Adrenal gland (tissue), 12 donors: ENCODE data around the gene PRKCB. TPM values are rescaled to one million over a fixed set of nuclear protein-coding genes. Genes with fewer than 3 reads are reported as not detected.

Experiments
- DNase-seq, 7 donors: peaks; one replicate each; pipeline ENCODE4 v3.0.0-alpha.2; 2019 to 2020
- H3K27ac ChIP-seq, 5 donors: fragments of 200-600 bp; sonication (generic) in 4 of 5; 1 replicate in 3 of 5; 2 replicates in 2 of 5; pipeline versions ENCODE4 v1.5.1 to v1.8.0; 2016 to 2020; ENCODE audit warnings: mild to moderate bottlenecking in 1 of 5
- H3K27me3 ChIP-seq: fragments of 200-600 bp; 2 replicates; pipeline ENCODE4 v1.8.0; 2021
- H3K36me3 ChIP-seq, 2 donors: fragments of 200-600 bp; replicated peaks in 1 of 2; 1 replicate in 1 of 2; 2 replicates in 1 of 2; pipeline versions ENCODE4 v1.5.1 to v1.8.0; 2018 to 2022
- H3K4me1 ChIP-seq, 2 donors: fragments of 200-600 bp; replicated peaks in 1 of 2; 1 replicate in 1 of 2; 2 replicates in 1 of 2; pipeline versions ENCODE4 v1.5.1 to v1.8.0; 2018 to 2021
- H3K4me3 ChIP-seq, 4 donors: fragments of 200-600 bp; sonication (generic) in 3 of 4; one replicate each; pipeline ENCODE4 v1.5.1; 2016 to 2018
- H3K9me3 ChIP-seq, 3 donors: fragments of 200-600 bp; sonication (generic) in 1 of 3; replicated peaks in 1 of 3; 1 replicate in 2 of 3; 2 replicates in 1 of 3; pipeline versions ENCODE4 v1.5.1 to v1.8.0; 2016 to 2021
- CTCF ChIP-seq, 6 experiments: fragments of 450-650 bp in 4 of 6; fragments of 200-600 bp in 2 of 6; sonication (generic) in 1 of 6; IDR thresholded peaks; 1 replicate in 5 of 6; 2 replicates in 1 of 6; pipeline versions ENCODE4 v1.5.1 to v1.8.0; 2016 to 2021; ENCODE audit warnings: antibody characterized with exemption in 6 of 6, mild to moderate bottlenecking in 2 of 6, moderate library complexity in 1 of 6
- POLR2A ChIP-seq, 2 donors: fragments of 450-650 bp; IDR thresholded peaks; one replicate each; pipeline ENCODE4 v1.6.1; 2017; ENCODE audit warnings: antibody characterized with exemption in 2 of 2, mild to moderate bottlenecking in 2 of 2, moderate library complexity in 1 of 2
- WGBS, 4 donors: extraction: QIAGEN DNeasy Blood & Tissue Kit in 2 of 4; methylation state at CpG; one replicate each; pipeline versions ENCODE4 v1.1.5 to v1.1.7; 2013 to 2017; 5-methylcytosine and 5-hydroxymethylcytosine counted together
- intact Hi-C, 2 donors: fragments of 100-400 bp; cut with DNase I; formaldehyde crosslinking; loops; one replicate each; pipeline versions ENCODE4 v1.14.1 to v1.15.0; 2022 to 2023
- polyA plus RNA-seq, 3 donors: library from polyadenylated mRNA; stranded (reverse); fragments of 200-250 nt in 2 of 3; fragments of 350-450 nt in 1 of 3; fragmentation: Illumina TruSeq in 1 of 3; extraction: RNeasy Lipid Tissue Mini Kit (QIAGEN cat#74804) in 1 of 3; gene quantifications; one replicate each; pipeline ENCODE4 v1.2.3, GENCODE V29; 2013 to 2014
- total RNA-seq, 9 donors: library from RNA; depleted of rRNA in 4 of 9; stranded (reverse); fragments of >200 nt in 4 of 9; fragments of 120-200 nt in 1 of 9; fragmentation: NEBNext Ultra II Directional in 1 of 9; extraction: Animal tissue kit (Norgen Biotek cat#: 25700) in 1 of 9; gene quantifications; one replicate each; pipeline versions ENCODE4 v1.1.0 to v1.2.4, GENCODE V29; 2013 to 2023
- donor health status: healthy with polysubstance abuse.
- donor health status: Bipolar disorder and iron deficiency.
- donor health status: DM: yes; HTN: yes; CAD: no.
- donor health status: DM: no; HTN: no; CAD: no.
- donor health status: DM: no; HTN: no; CAD: no.
- donor health status: DM: yes; HTN: yes; CAD: no.

Gene PRKCB
- total and polyA plus RNA-seq, 12 donors = 0.54 to 8.0 (median 3.0) TPM

GRCh38 chr16:23803591-23804123 lies 32.1 kb upstream of the PRKCB start:
- intact Hi-C loops = loop anchor here (10.0 kb wide), 2 partner anchors 201 to 211 kb away; no protein-coding TSS in a partner anchor
- Histone ChIP-seq H3K4me3 (no peak overlapping the region), H3K4me1 (no peaks in the 10 kb centered on the region), H3K36me3 (no peaks in the 10 kb centered on the region), H3K27ac (no peak overlapping the region), H3K27me3 (peaks cover 6% of the 10 kb centered on the region), H3K9me3 (no peaks in the 10 kb centered on the region)
- TF ChIP-seq CTCF (IDR thresholded peaks at IDR 0.05) = peak in 4 of 6 experiments; percentile 24 to 40 (median 32)
- TF ChIP-seq POLR2A (IDR thresholded peaks at IDR 0.05) = no peak
- peak; percentile 18 to 64 (median 34) for DNase-seq
- 5 to 9% (median 8%) methylated on average over 9 of the region's 9 CpGs for WGBS, 4 donors

- 18 to 39% (median 34%) methylated on average over 1 of the region's 1 CpG for WGBS, 4 donors
- no peak overlapping the region for H3K27ac ChIP-seq
- intact Hi-C loops = loop anchor here (5.0 to 10.0 kb wide), 3 partner anchors 198 to 230 kb away; no protein-coding TSS in a partner anchor
- H3K4me1 ChIP-seq = no peaks in the 10 kb centered on the region
- no peaks in the 10 kb centered on the region for H3K9me3 ChIP-seq
- no peaks in the 10 kb centered on the region for H3K36me3 ChIP-seq
- H3K4me3 ChIP-seq = no peak overlapping the region
- H3K27me3 ChIP-seq = peaks cover 6% of the 10 kb centered on the region
- DNase-seq = peak in 4 of 7 donors; percentile 16 to 27 (median 22)
- no peak for TF ChIP-seq CTCF (IDR thresholded peaks at IDR 0.05)
- no peak for TF ChIP-seq POLR2A (IDR thresholded peaks at IDR 0.05)
Measured at GRCh38 chr16:23807028-23807427, 28.8 kb upstream of the PRKCB start.

- Histone ChIP-seq H3K4me1 (no peaks in the 10 kb centered on the region), H3K27ac (no peak overlapping the region), H3K36me3 (no peaks in the 10 kb centered on the region), H3K4me3 (no peak overlapping the region), H3K27me3 (peaks cover 21% of the 10 kb centered on the region), H3K9me3 (no peaks in the 10 kb centered on the region)
- no peak for TF ChIP-seq CTCF (IDR thresholded peaks at IDR 0.05)
- no peak for TF ChIP-seq POLR2A (IDR thresholded peaks at IDR 0.05)
- DNase-seq = no peak
- WGBS, 4 donors = 52 to 84% (median 72%) methylated on average over 4 of the region's 4 CpGs
- intact Hi-C loops = no loop called here
Measured at GRCh38 chr16:23821467-23821866, 14.3 kb upstream of the PRKCB start.

- Histone ChIP-seq H3K27ac (no peak overlapping the region), H3K4me1 (no peaks in the 10 kb centered on the region), H3K27me3 (peaks cover 18% of the 10 kb centered on the region), H3K9me3 (no peaks in the 10 kb centered on the region), H3K36me3 (no peaks in the 10 kb centered on the region), H3K4me3 (no peak overlapping the region)
- no peak for TF ChIP-seq POLR2A (IDR thresholded peaks at IDR 0.05)
- no peak for TF ChIP-seq CTCF (IDR thresholded peaks at IDR 0.05)
- intact Hi-C loops = no loop called here
- WGBS, 4 donors = 40 to 55% (median 43%) methylated on average over 6 of the region's 6 CpGs
- DNase-seq = no peak
Measured at GRCh38 chr16:23821875-23822688, 13.7 kb upstream of the PRKCB start.
